Stimulated activated naive CD4-positive, alpha-beta T cell treated with Interleukin-2 at 50 U/mL for 16 hours (primary cell): Measurements from ENCODE around the gene FBXO33.

ENCODE experiments used
- DNase-seq: peaks from one replicate; lab custom pipeline; 2025; lab: John Stamatoyannopoulos, UW

FBXO33 gene

GRCh38 chr14:39431416-39432178 lies 636 bp downstream of the FBXO33 start:
- DNase-seq: peak; percentile 36

DNA sequence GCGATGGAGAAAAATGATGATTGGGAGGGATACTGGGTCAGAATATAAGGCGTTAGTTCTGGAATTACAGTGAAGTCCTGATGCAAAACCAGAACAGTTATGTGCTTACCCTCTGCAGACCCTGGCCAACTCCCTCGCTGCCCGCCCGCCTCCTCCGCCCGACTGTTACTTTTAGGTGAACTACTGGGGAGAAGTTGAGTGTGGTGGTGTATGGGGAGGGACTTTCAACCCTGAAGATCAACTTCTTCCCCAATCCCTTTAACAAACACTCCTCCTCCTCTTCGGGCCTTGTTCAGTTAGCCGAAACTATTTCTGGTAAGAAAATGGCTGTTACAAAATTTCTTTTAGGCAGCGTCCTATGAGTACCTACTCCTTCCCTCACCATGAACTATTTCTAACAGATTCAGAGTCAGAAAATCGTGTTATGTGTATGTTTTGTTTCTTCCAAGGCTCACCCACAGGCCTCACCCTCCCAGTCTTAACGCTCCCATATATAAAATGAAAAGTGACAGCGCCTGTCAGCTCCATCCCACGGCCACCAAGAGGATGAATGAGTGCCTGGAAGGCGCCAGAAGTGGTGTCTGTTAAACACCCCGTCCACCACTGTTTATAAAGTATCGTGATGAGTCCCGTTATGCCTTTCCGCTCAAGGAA lies 1.3 kb downstream of the FBXO33 start:
- no peak for DNase-seq

- DNase-seq: no peak
These were observed 4.1 kb downstream of the FBXO33 start for GRCh38 chr14:39428118-39428517.

DNA sequence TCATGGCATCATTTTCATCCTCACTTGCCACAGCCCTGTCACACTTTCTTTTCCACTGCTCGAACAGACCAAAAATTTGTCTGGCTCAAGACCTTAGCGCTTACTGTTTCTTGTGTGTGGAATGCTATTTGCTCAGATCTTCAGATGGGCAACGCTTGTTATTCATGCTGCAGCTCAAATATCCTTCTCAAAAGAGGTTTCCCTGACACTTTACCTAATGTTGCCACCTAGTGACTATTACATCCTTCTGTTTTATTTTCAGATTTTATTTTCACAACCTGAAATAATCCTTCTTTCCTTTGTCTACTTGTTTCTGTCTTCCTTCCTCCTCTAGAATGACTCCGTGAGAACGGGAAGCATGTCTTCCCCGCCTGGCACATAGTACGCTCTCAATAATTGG lies 5.6 kb downstream of the FBXO33 start:
- no peak for DNase-seq

GRCh38 chr14:39425947-39426346 lies 6.3 kb downstream of the FBXO33 start:
- no peak for DNase-seq

GRCh38 chr14:39423793-39424192 lies 8.4 kb downstream of the FBXO33 start:
- DNase-seq: no peak

DNA sequence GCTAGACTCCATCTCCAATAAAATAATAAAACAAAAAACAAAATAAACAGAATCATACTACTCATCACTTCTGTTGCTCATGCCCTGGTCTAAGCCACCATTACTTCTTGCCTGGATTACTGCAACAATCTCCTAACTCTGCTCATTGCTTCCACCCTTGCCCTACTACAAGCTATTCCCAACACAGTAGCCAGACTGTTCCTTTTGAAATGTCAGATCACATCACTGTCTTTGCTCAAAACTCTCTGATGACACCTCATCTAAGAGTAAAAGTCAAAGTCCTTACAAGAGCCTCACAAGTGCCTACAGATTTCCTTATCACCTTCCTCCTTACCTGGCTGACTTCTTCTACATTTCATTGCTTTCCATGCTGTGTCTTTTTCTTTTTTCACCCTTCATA lies 10.0 kb downstream of the FBXO33 start:
- no peak for DNase-seq

DNA sequence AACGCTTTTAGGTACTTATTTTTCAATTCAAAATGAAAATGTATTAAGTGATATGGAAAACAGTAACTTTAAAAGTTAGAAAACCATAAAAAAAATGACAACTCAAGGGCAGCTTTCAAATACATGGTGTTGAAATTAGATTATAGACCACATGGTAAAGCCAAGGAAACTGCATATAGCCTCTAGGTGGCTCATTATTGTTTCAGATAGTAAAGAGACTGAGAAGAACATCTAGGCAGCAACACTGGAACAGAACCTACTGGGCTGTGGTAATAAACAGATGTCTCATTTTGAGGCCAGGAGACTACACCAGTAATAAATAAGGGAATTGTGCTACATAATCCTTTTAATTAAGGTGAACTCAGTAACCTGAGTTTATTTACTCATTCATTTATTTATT lies 13.0 kb downstream of the FBXO33 start:
- DNase-seq: no peak

GRCh38 chr14:39417014-39417413 lies 15.2 kb downstream of the FBXO33 start:
- DNase-seq: no peak

GRCh38 chr14:39416072-39416471 lies 16.2 kb downstream of the FBXO33 start:
- no peak for DNase-seq

- no peak for DNase-seq
These were observed 25.7 kb downstream of the FBXO33 start for GRCh38 chr14:39406560-39406959.

- DNase-seq: no peak
These were observed 33.9 kb downstream of the FBXO33 start for GRCh38 chr14:39398382-39398781.

GRCh38 chr14:39396448-39396847 lies 35.8 kb downstream of the FBXO33 start:
- DNase-seq: no peak

DNA sequence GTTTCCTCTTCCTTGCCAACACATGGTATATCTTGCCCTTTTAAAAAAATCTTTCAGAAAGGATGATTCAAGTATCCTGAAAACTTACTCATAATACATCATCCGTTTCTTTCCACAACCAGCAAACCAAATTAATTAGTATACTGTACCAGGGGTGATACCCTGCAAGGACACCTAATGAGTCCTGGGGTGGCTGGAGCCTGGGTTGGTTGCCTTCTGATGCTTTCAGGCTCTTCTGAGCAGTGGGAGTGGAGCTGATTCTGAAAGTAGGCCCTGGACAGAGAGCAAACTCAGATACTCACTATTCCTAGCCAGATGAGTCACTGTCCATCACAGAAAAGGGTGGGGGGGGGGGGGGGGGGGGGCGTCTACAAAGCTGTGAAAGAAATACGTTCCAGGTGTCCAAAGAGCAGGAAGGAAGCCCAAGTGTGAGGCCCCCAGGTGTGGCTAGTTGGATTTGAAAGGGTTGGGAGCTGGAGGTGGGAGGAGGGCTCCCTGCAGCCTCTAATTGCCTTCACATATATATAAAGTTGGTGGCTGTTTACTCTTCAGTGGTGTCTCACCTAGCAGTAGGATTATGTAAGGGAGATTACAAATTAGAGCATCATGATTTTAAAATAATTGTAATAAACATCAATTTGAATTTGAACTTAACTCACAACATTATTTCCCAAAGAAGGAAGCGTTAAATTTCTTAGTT lies 36.5 kb downstream of the FBXO33 start:
- DNase-seq: no peak

DNA sequence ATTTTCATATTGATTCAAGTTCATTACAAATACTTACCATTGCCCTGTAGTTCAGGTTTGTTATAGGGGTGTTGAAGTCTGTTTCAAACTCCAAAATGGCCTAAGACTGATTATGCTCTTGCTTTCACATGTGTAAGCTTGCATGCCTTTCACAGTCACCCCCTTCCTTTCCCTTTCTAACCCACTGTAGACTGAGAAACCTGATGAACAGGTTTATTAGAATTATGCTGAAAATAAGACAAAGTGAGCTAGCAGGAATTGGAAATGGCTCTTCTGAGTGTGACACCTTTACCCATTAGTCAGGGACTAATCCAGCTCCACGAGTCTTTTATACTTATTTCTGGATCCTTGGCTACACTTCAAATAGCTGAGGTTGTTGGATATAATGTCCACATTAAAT lies 38.9 kb downstream of the FBXO33 start:
- DNase-seq: no peak

DNA sequence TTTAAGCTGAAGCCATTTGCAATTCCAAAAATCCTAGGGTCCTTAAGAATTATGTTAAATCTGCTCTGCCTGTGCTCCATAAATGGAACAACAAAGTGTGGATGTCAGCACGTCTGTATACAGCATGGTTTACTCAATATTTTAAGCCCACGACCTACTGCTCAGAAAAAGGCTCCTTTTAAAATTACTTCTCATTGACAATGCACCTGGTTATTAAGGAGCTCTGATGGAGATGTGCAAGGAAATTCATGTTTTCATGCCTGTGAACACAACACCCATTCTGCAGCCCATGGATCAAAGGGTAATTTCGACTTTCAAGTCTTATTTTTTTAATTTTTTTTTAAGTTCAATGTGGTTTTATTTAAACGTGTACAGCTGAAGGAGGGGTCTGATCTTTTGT lies 48.1 kb downstream of the FBXO33 start:
- no peak for DNase-seq

GRCh38 chr14:39383741-39384140 lies 48.5 kb downstream of the FBXO33 start:
- DNase-seq: no peak

- no peak for DNase-seq
These were observed 49.1 kb downstream of the FBXO33 start for GRCh38 chr14:39383026-39383660.

GRCh38 chr14:39382463-39382862 lies 49.8 kb downstream of the FBXO33 start:
- DNase-seq: no peak

- no peak for DNase-seq
These were observed 50.9 kb downstream of the FBXO33 start for GRCh38 chr14:39381366-39381765.

DNA sequence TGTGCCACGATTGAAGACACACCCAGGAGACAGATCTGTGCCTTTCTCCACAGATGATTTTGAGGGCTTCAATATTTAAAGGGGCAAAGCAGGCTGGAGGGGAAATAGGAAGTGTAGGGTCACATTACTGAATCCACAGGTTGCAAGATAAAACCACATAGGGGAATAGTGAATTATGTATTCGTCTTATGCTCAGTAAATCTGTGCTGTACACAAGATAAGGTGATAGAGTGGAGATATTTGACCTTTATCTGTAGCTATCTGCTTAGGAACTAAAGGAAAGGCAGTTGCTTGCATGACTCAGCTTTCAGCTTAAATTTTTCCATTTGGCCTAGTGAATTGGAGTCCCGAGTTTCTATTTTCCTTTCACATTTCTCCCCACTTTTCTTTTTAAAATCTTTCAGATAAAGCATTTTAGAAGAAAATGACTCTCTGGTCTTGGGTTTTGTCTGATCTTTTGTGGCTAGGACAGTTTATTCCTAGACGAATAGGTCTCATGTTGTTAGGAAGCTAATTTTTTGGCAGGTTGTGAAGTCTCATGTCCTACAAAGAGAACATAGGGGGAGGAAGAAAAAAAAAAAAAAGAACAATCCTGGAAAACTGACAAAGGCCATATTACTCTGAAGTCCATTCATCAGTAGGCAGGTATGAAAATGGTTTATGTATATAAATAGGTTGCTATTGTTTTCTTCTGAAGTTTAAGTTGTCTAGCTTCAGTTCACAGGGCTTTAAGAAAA lies 55.4 kb downstream of the FBXO33 start:
- no peak for DNase-seq

DNA sequence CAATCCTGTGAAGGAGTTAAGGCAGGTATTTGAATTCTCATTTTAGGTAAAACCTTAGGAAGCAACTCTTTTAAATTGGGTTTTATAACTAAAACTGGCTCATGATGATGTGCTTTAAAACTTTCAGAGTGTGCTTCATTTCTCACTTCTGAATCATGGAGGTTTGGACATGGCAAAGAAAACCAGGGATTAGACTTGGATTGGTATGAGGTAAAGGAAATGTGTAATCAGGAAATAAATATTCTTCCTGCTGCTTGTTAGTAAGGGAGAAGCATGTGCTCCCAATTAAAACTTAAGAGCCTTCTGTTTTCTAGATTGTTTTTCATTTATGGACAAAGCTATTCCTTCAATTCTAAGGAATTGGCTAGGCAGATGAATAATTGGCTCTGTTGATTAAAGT lies 57.4 kb downstream of the FBXO33 start:
- no peak for DNase-seq
